Measurements from ENCODE around the gene SH3RF3. TPM values are rescaled to one million over a fixed set of nuclear protein-coding genes. Genes with fewer than 3 reads are reported as not detected.

SH3RF3 gene
- polyA plus RNA-seq, 5 donors: 6.1 to 8.9 (median 7.3) TPM

DNA sequence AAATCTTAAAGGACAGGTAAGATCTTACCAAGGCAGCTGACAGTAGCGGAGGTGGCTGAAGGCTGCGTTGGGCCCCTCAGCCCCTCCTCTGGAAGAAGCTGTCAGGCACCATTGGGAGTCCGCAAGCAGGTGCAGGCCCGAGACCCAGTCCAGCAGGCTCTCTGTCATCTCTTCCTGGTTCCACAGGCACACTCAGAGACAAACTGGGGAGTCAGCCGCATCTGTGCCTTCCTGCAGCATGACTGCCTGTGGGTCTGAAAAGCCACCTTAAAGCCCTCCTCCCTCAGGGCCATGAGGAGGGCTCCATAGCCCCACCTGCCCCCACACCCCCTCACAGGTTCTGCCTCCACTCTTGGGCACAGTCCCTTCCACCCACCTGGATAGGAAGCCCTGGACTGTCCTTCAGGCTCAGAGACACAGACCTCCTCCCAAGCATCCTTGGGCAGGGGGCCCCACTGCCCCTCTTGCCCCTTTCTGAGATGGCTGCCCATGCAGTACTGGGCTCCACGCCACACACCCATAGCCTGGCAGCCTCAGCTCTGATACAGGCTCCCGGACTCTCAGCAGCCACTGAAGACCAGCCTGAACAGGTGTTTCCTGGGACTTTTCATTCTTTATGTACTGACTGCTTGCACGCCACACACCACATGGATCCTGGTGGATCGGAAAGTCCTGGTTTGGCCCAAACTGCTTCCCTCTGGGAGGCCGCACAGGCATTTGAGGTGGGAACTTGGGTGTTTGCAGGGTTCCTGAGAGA lies 245.0 kb downstream of the SH3RF3 start:
- DNase-seq: no peak

DNA sequence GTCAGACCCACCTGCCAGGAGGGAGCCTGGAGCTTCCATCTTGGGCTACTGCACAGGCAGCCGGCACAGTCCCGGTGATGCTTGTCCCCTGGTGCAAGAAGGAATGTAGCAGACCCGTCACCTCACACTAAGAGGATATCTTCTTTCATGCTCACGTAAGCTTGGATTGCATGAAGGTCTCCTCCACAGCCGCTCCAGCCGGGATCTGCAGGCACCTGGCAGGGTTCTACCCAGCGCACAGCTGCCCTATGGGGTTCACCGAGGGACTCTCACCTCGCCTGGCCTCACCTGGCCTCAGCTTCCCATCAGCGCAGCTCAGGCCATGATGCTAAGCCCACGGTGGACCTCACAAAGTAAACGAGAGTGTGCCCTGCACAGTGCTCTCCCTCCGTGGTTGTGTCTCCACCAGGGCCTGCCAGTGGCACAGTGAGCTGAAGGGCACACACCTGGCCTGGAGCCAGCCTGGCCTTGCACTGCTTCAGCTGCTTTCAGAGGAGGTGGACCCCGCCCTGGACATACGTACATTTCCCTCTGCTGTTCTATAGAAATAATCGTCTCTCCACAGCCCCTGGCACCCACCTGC lies 245.6 kb downstream of the SH3RF3 start:
- no peak for DNase-seq

DNA sequence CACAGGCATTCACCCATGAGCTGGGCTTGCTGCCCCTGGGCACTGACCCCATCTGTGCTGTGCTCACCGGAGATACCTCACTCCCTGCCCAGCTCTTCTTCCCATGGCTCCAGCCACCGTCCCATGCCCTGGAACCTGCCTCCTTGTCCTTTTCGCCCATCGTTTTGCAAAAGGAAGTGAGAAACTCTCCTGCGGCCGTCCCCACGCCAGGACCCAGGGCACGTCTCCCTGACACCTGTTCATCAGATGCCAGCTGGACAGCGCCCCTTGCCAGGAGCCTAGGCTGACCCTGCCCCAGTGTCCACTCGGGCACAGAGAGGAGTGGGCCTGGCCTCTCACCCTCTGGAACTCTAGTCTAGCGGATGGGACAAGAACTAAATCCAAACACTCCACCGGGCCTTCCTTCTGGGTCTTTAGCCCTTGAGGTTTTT lies 246.1 kb downstream of the SH3RF3 start:
- DNase-seq: no peak

DNA sequence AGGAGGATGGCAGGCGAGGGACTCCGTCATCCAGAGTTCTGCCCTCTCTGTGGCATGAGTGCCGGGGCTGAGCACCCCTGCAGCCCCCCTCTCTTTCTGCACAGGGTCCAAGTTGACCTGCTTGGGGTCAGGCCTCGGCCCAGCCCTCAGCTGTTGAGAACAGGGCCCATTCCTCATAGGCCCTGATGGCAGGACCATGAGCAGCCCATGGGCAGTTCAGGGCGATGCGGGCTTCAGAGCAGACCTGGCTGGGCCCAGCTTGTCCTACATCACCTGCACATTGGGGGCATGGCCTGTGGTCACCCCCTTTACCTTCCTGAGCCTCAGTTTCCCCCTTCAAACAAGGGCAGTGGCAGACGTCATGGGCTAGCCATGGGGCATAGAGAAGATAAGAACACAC lies 246.7 kb downstream of the SH3RF3 start:
- DNase-seq: no peak

DNA sequence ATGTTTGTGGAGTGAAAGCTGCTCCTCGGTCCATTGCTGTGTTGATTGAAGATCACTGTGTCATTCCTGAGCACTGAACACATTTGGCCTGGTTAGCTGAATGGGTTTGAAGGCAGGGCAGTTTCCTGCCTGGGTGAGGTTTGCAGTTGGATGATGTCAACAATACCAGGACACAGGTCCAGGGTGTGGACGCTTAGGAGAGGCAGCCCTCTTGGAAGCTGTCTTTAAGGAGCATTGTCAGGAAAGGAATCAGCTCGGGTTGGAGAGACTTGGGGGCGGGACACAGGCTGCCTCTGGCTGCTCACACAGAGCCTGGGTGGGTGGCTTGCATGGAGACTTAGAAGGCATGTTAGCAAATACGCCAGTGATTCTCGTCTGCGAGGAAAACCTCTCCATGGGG lies 247.1 kb downstream of the SH3RF3 start:
- no peak for DNase-seq

DNA sequence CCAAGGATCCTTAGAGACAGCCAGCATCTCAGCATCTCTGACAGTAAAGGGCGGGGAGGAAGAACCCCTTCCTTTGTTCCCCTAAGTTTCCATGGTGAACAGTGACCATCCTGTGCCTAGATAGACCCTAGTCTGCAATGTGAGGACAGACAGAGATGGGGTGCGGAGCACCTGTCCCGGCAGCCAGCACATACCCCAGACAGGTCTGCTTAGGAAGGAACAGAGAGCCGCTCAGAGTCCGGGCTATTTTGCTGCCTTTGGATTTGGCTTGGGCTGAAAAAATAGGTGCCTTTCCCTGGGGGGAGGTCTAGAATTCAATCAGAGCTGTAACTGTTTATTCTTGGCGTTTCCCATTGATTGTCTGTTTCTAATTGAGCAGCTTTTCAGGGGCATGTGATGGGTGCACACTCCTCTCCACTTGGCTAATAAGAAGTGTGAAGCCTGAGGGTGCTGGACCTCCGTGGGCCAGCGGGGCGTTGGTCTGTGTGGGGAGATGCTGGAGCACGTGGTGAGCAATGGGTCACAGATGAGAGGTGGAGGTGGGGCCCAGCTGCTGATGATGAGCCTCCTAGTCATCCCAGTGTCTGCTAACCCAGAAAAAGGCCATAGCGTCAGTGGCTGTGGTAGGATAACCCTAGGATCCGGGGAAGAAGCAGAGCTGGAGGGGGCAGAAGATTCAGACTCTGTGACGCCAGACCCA lies 247.9 kb downstream of the SH3RF3 start:
- no peak for DNase-seq

DNA sequence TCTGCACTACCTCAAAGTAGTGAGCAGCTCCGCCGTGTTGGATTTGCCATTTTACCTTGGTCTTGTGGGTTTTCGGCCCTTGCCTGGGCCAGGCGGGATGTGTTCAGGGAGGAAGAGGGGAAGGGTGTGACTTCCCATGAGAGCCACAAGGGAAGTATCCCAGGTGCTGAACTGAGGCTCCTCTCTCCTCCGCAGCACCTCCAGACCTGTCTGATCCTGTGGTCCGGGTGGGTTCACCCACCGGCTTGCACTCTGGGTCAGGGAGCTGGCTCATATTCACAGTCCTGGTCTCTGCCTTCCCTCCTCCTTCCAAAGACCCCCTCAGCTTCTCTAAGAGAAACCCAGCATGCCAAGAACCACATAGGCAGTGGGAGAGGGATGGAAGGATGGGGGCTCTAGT lies 249.0 kb downstream of the SH3RF3 start:
- DNase-seq: no peak

DNA sequence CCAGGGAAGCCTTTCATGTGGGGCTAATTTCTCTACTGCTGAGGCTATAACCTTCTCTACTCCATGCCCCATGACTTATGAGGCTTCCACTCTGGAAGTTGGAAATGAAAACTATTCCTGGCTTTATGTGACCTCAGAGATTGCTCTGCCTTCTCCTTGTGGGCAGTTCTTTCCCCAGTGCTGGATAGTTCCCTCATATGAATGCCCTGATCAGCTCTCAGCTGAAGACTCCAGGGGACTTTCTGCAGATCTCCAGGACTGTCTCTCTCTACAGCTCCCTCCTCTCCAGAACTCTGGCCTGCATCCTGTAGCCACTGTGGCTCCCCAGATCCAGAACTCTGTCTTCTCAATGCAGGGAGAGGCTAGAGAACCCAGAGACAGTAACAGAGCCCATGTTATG lies 249.7 kb downstream of the SH3RF3 start:
- DNase-seq: no peak

DNA sequence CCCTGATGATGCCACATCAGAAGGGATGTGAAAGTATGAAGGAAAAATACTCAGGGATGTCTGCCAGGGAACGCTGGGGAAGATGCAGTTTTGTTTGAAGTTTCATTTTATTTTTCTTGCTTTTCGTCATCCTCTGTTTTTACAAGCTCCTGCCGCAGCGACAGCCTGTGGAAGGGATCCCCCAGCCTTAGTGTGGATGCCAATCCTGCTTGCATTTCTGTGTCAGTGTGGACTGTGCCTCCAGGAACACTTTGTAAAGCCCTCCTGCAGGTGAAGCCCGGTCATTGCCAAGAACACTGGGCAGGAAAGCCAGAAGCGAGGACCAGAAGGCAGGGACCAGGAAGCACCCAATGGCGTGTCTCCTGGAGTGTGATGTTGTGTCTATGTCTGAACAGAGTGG lies 250.5 kb downstream of the SH3RF3 start:
- no peak for DNase-seq

DNA sequence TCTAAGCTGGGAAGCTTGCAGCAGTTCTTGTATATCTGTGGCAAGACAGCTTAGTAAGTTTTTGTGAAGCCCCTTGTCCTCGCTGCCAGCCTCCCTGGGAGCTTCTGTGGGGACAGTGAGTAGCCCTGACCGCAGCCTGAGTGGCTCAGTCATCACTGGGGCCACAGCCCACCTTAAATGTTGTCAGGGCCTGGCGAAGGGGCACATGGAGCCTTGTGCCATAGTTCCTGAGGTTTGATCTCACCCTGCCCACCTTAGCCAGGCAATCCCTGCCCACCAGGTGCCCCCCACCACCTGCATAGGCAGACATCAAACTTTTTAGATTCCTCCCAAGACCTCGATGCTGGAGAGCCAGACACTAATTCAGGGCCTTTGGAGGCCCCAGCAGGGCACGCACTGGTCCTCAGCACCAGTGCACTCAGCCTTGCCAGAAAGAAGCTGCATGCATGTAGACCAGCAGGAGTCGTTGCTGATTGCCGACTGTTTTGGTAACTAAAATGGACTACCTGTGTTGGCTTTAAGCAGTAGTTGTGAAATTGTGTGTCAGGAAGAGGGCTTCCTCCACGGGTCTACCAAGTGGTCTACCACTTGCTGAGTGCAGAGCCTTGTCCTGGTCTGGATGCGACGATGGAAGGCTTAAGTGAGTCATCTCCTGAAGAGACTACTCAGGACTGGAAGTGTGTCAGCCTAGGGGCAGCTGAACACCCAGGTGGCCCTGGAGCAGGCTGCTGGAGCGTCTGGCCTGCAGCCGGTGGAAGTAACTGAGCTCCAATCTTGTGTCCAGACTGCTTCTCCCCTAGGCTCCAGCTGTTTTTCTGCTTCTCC lies 251.7 kb downstream of the SH3RF3 start:
- no peak for DNase-seq

DNA sequence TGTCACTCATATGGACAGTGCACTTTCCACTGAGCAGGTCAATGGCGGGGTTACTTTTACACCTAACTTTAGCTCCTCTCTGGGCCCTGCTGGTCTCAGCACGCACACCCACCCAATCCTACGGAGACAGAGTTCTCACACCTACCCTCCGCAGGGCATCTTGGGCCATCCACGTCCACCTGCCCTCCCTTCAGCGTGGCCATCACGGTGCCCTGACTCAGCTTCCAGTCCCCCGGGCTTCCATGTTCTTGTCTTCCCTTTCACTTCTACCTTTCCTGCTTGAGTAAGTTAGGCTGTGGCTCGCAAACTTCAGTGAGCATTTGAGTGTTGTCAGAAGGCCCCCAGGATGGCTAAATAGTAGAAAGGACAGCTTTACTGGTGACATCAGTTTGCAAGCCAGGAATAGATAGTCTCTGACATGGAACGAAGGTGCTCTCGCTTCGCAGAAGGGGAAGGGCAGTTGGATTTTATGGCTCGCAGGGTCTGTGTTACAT lies 252.4 kb downstream of the SH3RF3 start:
- no peak for DNase-seq

DNA sequence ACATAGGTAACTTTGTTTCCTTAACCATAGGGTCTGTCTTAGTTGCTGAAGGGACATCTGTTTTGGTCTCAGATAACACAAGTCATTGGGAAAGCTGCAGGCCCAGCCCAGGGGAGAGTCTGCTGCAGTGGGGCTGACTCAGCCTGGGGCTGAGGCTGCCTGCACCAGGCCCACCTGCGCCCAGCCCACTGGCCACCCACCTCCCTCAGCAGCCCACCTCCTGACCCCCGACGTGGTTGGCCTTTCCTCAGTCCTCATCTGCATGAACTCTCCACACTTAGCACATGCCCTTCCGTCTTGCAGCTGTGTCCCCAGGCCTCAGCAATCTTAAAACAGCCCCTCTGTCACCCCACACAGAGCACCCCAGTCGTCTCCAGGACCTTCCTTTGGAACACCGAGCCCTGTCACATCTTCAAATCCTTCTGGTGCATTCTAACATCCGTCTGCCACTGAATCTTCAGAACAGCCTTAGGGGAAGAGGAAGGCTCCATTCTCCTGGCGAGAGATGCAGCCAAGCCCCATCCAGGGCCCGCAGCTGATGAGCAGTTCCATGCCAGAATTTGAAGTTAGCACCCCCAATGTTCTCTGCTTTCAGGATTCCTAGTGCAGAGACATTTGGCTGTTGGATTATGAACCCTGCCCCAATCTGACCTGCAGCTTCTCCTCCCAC lies 253.4 kb downstream of the SH3RF3 start:
- DNase-seq: peak in 1 of 2 donors; percentile 4

DNA sequence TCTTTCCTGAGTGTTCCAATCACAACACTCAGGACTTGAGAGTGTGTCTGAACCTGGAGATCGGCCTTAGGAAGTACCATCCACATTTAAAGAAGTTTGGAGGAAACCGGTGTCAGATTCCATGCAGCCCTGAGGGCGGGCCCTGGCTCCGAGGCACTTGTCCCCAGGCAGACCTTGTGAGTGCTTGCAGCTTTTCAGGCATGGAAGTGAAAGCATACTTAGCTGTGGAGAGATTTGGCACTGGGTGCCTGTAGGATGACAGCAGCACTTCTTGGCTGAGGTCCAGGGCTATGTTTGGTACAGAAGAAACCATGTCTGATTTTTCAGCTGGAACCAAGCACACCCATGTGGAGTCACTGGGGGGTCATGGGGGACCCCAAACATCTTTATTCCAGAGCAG lies 253.9 kb downstream of the SH3RF3 start:
- peak; percentile 63 to 64 for DNase-seq

DNA sequence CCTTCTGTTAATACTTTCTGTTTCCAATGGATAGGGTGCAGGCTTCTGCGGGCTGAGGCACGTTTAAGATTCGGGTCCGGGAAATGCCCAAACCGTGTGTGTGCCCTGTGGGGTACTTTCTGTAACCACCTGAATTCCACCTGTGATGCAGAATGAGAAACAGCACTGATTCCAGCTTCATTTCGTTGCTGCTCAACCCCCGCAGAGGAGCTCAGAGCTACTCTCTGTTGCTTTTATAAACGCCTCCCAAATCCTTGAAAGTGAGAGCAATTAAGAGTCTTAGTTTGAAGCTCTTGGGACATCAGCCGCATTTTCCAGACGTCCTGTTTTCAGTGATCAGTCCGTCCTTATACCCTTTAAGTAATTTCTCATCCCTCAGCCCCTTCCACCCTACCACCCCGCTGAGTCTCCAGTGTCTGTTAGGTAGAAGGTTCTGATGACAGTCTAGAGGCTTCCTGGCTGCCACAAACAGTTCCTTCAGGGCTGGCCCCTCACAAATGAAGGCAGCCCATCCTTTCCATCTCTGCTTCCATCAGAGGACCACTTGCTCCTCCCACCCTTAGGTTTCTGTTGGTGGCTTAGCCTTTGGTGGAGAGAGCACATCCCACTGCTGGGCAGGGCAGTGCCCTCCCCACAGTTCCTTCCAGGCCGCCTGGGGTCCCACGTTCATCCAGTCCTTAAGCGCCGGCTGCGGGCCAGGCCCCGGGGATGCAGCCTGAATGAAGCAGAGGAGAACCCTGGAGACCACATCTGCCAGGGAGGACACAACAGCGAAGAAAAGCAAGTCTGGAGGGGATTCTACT lies 254.7 kb downstream of the SH3RF3 start:
- no peak for DNase-seq

DNA sequence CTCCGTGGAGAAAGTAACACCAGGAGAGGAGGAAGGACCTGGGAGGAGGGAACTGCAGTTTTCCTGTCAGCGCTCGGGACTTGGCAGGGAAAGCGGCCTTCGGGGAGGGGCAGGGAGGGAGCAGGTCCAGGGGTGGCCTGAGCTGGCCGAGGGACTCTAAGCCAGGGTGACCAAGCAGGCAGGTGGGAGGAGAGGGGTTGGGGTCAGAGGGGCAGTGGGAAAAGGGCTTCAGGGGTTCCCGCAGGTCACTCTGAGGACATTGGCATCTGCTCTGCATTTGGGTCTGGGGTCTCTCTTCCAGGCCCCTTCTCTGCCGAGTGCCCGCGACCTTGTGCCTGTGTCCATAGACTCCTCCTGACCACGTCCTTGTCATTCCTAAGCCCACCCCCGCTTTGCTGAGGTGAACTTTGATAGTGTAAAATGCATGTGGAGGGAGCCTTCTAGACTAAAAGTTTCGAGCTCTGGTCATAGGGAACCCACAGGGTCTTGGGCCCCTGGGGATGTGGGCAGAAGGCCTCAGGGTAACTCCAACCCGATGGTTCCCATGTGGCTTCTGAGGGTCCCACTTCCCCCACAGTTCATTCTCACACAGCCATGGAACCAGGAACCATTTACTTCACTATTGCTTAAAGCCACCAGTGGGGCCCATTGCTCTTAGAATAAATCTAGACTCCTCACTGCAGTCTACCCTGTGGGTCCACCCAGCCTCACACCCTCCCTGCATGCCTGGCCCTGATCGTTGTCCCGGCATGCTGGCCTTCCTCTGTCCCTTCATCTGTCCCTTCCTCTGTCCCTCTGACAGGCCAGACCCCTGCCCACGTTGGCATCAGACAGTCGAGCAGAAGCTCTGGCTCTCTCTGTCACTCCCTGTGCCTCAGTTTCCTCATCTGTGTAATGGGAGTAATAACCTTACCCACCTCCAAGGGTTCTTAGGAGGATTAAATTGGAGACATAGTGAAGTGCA lies 255.6 kb downstream of the SH3RF3 start:
- DNase-seq: no peak

DNA sequence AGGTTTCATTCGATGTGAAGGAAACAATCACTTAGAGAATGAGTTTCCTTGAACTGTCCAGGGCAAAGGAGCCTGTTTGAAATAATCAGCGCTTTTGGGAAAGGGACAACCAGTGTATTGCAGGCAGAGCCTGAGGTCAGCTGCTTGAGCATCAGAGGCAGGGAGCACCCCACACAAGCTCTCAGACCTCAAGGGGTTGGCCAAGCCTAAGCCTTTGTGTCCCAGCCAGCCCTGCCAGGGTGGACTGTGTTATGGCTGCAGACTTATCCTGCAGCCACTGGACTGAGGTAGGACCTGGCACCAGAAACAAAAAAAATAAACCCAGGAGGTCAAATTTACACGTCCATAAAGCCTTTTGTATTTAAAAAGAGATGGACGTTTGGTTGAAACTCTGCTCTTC lies 256.5 kb downstream of the SH3RF3 start:
- no peak for DNase-seq

DNA sequence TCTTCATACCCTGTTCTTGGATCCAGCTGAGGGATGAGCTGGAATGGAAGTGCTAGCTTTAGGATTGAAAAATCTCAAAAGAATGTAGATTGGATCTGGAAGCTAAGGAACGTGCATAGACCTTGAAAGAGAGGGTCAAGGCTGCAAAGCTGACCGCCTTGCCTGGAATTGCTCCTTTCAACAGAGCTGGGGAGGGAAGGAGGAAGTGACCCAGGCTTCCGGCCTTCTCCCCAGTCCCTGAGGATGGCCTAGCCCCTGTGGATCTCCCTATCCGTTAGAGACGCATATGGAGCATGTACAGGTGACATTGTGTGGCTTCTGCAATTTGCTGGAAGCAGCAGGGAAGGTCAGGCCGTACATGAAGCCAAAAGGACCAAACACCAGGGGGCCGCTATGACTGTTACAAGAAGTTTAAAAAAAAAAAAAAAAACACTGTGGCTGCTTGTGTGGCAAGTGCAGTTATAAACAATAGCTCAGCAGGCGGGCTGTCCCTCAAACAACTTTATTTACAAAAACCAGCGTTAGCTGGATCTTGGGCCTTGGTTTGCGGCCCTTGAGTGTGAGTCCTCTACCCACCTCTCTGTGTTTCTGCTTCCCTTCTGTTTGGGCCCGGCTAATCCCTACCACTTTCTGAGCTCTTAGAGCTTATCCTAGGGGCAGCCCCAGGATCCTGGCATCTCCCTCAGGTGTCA lies 257.1 kb downstream of the SH3RF3 start:
- DNase-seq: no peak

DNA sequence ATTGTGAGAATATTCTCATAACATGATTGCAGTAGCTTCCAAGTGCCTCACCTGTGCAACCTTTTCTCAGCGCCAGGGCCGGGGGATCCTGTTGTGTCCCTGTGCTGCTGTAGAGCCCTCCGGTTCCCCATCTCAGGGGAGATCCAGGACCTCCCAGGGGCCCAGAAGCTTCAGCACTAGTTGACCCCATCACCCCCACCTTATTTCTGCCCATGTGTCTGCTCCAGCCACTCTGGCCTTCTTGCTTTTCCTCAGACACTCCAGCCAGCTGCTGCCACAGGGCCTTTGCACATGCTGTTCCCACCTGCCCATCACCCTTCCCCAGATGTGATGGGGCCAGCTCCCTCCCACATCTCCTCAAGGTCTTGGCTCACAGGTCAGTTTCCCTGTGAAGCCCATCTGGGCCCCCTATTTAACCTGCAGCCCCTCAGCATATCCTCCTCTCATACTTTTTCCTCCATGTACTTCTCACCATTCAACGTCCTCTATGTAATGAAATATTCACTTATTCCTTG lies 258.3 kb downstream of the SH3RF3 start:
- no peak for DNase-seq

All from right lung (tissue), 5 donors.